GM19324 (cell line): ENCODE data around the gene MTERF4.

Experiments used
- ATAC-seq: cut with Tn5 transposase; IDR thresholded peaks from one replicate; pipeline ENCODE4 v1.9.1; 2021; ENCODE audit warnings: mild to moderate bottlenecking, moderate library complexity; ENCODE audit not compliant: unreplicated experiment, low FRiP score

MTERF4 gene, protein sequence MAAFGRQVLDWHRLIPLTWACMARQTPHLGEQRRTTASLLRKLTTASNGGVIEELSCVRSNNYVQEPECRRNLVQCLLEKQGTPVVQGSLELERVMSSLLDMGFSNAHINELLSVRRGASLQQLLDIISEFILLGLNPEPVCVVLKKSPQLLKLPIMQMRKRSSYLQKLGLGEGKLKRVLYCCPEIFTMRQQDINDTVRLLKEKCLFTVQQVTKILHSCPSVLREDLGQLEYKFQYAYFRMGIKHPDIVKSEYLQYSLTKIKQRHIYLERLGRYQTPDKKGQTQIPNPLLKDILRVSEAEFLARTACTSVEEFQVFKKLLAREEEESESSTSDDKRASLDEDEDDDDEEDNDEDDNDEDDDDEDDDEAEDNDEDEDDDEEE

DNA sequence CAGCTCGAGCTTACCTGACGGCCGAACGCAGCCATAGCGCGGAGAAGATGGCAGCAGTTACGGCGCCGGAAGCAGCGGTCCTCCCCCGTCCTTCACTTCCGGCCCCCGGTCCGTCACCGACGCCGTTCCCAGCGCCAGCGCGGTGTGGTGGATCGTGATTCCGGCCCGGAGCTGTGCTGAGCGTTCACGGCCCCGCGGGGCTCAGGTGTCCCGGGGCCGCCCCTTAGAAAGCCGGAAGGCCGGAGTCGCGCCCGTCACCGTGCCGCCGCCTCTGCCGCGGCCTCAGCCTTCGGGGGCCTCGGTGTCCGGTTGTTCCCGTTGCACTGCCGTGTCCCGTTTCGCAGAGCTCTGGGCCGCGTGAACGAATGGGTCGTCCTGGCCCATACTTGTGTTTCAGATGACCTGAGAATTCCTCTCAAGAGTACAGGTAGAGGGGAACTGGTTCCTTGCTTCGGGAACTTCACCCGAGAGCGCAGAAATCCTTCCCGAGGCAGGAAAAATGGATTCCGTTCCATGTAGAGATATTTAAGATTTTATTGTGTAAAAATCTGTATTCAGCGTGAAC, at the start of gene MTERF4:
Gene MTERF4, minus strand, starts transcription at position 49 of the 565 bp plus-strand sequence. Its CDS starts 14 bp downstream, at position 35.
- peak; percentile 84 for ATAC-seq

DNA sequence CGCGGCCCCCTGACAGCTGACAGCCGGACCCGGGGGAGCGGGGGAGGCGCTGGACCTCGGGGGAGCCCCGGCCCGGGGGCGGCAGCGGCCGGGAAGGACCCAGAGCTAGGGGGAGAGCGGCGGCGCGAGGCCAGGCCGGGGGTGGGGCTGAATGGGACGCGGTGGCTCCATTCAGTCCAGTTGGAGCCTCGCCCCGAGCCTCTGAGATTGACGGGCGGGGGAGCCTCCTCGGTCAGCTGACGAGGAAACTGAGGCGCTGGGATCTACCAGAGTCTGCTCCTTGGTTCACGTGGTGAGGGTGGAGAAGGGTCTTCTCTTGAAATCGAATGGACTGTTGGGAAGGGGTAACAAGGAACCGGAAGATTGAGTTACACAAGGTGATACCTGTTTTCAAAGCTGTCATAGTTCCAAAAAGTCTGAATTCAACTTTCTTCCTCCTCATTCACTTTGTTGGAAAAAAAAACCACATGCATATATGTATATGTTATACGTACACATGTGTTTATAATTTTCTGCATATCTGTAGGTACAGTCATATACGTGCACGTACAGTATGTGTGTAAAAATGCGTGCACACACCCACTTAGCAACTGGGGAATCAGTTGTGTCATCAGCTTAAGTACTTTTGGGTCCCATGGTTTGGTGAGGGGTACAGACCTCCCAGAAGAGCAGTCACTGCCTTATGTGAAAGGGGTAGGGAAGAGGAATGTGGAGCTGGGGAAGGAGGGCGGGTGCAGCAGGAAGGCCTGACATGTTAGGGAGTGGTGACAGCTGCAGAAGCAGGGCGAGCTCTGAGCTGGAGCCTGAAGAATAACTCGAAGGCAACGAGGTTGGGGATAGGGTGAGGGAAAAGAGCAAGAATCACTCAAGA, 48.8 kb upstream of the MTERF4 start:
- ATAC-seq: no peak

DNA sequence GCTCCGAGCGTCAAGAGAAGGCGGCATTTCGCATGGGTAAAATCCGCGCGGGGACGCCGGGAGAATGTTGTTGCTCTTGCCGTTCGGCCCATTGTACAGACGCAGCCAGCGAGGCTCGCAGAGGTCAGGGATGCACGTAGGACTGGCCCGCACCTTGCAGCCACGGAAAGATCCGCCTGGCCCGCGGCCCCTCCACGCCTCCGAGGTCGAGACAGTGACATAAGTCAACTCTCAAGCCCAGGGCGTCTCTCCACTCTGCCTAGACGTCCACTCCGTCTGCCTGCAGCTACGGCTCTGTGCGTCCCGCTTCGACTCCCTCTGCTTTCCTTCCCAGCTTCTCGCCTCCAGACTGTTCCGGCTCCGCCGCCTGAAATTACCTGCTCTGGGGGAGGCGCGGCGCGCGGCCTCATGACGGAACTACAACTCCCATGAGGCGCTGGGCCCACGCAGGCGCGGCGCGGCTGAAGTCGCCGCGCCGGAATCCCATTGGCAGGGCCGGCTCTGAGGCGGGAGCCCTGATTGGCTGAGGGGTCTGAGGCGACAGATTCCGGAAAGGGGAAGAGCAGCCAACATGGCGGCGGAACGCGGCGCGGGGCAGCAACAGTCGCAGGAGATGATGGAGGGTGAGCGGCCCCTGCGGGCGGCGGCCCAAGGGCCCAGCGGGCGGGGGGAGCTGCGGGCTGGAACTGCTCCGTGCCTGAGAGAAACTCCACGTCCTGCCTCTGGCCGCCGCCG, 48.0 kb upstream of the MTERF4 start, which contains the start of gene PPP1R7:
Gene PPP1R7, plus strand, starts transcription at position 543 of the 735 bp plus-strand sequence. Its CDS starts 29 bp downstream, at position 572.
- peak; percentile 77 for ATAC-seq

DNA sequence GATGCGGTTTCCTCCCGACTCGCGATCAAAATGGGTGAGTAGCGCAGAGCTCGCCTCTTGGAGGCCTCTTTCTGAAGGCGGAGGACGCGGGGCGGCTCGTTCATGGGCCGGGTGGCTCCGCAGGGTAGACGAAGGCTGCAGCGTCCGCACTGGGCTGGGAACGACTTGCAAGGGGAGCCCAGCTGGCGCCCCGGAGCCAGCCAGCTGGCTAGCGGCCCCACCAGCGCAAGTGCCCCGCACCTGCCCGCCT, 47.5 kb upstream of the MTERF4 start:
- no peak for ATAC-seq

DNA sequence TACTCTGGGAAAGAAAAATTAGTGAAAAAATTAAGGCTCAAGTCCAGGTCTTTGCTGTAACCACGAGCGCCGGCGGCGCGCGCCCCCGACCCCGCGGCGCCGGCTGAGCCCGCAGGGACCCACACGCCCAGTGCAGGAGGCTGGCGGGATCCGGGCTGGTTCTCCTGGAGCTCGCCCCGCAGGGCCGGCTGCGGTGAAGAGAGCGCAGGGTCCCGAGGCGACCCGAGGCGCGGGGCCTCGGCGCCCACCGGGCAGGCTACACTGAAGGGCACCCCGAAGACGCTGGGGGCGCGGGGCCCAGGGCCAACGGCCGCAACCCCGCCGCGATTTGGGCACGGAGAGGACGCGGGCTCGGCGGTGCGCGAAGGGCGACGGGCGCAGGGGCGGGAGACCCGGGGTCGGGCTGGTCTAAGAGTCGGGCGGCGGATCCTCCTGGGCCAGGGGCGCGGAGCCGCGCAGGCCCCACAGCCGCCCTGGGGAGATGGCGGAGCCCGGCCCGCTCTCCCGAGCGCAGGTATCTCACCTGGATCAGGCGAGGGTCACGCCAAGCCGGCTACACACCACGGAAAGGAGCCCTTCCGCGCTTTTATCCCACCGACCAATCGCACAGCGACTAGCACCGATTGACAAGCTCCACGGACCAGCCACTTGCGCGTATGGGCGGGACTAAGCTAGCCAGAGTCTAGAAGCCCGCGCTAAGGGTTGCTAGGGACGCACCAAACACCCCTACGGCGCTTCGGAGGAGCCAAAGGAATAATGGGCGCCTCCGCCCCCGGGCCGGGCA, 47.0 kb upstream of the MTERF4 start, which contains the start of gene PASK:
Gene PASK, minus strand, starts transcription at position 582 of the 784 bp plus-strand sequence. CDS start 6,440 bp downstream, outside the sequence.
- ATAC-seq: peak; percentile 69

DNA sequence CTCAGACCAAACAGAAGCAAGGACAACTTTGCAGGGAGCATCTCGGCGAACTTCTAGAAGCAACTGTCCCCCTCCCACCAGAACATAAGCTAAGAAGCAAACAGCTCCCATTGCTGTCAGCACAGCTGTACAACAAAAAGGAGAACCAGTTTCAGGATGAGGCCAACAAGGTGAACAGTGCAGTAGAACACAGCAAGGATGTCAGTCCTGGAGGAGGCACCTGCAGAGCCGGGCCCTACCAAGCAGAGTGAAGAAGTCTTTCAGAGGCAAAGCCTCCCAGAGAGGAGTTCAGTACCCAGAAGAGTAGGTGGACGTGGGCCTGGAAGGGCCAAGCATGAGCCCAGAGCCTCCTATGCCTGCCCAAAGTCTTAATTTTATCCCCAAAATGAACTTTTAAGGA, 46.2 kb upstream of the MTERF4 start:
- no peak for ATAC-seq

DNA sequence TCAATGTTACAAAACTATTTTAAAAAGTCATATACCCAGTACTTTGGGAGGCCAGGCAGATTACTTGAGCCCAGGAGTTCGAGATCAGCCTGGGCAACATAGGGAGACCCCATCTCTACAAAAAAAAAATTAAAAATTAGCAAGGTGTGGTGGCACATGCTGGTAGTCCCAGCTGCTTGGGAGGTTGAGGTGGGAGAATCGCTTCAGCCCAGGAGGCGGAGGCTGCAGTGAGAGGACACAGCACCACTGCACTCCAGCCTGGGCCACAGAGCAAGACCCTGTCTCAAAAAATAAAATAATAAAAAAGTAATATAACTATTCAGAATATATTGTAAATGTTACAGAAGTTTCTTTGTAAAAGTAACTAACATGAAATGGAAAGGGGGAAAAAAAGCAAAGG, 45.2 kb upstream of the MTERF4 start:
- ATAC-seq: no peak

DNA sequence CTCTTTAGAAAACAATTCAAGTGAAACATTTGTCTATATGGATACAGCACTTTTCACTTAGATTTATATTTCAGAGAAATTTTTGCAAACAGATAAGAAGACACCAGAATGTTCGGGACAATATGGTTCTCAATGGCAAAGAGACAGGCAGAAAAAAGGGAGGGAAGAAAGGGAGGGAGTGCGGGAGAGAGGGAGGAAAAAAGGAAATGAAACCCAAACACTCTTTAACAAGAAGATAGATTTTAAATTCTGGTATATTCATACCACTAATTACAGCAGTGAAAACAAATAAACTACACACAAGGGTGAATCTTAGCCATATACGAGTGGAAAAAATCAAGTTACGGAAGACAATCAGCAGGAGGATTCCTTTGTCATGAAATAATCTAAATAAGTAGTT, 44.2 kb upstream of the MTERF4 start:
- no peak for ATAC-seq

DNA sequence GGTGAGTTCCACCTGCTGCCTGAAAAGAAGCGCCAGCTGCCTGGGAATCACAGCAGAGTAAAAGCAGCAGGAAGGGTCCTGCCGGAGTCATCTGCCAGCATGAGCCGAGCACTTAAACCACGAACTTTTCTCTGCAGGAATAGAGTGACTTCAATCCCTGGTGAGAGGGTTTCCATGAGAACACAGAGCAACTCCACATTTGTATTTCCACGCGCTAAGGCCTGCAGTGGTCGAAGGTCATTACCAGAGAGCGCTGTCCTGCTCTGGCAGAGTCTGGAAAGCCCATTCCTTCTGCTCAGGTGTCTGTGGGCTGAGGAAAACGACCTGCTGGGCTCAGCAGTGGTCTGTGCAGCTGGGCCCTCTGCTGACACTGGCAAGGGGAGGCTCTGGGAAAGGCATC, 40.5 kb upstream of the MTERF4 start:
- no peak for ATAC-seq

DNA sequence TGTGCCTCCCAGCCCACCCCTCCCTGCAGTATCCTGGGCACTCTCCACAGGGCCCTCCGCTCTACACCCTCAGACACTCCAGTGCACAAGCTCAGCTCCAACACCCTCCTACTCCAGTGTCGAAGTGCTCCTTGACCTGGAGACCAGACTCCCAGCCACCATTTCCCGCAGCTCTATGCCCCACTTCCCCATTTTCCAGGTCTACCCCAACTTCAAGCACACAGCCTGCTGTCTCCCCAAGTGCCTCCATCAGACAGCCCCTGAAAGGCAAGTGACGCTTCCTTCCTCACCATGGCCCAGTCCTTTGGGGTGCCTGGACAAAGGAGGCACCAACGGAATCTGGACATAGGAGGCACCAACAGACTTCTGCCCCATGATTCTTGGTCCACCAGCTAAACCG, 40.0 kb upstream of the MTERF4 start:
- ATAC-seq: no peak

DNA sequence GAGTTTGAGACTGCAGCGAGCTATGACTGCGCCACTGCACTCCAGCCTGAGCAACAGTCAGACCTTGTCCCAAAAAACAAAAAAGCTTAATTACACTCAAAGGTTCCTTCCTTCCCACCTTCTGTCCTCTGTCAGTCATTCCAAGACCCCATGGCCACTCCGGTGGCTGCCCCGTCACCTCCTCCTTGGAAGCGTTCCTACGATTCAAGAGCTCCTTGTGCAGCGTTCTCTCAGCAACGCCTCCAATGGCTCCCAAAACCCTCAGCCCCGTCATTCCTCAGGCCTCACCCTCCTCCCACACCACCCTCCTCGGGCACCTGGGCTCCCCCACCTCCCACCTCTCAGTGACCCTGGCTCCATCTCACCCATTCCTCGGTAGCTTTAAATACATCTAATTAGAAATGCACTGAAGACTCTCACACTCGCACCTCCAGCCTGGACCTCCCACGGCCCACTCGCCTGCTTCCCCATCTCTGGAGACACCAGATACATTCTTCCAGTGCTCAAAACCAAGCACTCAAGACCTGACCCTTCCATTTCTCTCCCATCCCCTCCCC, 39.2 kb upstream of the MTERF4 start:
- ATAC-seq: no peak

DNA sequence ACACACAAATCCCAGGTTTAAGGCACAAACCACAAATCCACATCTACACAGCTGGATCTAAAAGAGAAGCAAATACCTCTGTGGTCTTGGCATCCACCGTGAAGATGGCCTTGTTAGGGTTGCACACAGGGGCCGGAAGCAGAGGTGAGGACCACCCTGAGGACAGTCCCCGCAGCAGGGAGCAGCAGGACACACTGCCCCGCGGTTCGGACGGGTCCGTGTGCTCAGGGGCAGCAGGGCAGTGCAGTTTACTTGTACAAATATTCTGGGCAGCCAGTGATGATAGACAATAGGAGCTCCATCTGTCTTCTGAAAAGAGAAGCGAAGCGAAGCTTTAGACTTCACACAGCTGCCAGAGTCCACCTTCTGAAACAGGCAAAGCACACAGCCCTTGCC, 38.4 kb upstream of the MTERF4 start:
- no peak for ATAC-seq

DNA sequence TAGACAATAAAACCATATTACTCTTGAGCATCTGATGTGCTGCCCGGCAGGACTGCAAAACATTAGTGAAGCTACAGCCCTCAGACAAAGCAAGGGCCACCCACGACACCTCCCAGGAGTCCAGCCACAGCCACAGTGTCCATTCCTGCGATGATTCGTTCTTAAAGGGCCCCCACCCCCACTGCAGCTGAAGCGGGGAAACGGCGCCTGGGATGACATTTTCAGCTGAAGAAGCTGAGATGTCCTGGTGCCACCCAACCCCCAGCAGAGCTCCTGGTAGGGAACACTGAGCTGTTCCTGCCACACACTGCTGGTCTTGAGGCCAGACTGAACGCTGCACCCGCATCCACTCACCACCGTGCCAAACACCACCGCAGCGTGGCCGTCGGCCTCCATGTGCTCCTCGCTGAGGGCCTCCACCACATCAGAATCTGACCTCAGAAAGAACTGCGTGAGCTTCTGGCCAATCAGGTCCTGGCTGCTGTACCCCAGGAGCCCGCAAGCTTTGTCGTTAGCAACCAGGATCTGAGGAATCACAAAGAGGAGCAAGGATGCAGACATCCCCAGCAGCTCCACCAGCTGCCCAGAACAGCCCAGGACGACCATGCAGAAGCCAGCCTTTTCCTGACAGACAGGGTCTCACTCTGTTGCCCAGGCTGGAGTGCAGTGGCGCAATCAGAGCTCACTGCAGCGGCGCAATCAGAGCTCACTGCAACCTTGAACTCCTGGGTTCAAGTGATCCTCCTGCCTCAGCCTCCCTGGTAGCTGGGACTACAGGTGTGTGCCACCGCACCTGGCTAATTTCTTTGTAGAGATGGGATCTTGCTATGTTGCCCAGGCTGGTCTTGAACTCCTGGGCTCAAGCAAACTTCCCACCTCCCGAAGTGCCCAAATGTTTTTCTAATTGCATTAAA, 37.7 kb upstream of the MTERF4 start:
- no peak for ATAC-seq

DNA sequence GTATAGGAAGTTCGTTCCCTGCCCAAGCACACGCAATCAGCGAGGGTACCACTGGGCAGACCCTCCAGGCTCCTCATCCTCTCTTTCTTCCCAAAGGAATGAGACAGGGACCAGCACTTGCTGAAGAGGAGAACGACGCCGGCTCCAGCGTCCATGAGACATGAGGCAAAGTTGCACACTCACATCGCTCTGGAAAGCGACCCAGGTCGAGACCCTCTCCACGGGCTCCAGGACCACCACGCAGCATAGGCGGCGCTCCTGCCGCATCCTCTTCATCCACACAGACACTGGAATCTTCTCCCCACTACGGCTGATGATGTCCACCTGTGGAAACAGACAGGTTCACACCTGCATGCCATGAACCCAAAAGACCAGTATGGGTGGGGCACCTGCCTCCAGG, 36.4 kb upstream of the MTERF4 start:
- no peak for ATAC-seq

DNA sequence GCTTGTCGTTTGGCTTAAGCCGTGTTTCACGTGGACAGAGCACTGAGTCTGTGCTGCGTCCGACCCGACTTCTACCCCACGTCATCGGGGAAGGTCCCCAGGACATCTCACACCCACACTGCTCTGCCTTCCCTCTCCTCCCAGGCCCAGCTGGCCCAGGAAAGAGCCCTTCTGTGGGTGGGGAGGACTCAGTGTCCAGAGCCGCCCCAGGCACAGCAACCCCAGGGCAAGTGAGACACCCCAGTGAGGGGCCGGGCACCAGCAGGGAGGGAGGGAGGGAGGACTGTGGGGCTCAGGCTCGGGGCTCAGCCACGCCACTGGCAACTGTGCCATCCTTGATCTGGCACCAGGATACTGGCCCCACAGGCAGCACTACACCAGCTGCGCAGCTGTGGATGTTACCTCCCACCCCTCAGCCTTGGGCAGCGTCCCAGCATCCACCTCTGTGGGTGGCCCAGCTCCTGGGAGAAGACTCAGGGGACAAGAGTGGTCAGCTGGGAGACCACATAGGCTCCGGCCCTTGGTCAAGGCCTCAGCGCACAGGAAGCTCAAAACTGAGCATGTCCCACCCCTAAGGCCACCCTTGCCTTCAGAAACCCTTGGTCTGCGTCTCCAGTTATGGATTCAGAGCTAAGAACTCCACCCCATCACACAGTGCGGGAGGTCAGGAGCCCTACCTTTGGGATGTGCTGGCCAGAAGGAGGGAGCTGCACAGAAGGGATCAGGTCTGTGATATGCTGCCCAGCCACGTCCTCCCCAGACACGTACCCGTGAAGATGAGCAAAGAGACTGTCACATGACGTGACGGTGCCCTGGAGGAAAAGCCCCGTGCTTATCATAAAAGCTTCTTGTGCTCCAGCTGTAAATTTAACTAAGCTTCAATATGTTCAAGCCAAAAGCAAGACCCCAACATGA, 35.4 kb upstream of the MTERF4 start:
- no peak for ATAC-seq

DNA sequence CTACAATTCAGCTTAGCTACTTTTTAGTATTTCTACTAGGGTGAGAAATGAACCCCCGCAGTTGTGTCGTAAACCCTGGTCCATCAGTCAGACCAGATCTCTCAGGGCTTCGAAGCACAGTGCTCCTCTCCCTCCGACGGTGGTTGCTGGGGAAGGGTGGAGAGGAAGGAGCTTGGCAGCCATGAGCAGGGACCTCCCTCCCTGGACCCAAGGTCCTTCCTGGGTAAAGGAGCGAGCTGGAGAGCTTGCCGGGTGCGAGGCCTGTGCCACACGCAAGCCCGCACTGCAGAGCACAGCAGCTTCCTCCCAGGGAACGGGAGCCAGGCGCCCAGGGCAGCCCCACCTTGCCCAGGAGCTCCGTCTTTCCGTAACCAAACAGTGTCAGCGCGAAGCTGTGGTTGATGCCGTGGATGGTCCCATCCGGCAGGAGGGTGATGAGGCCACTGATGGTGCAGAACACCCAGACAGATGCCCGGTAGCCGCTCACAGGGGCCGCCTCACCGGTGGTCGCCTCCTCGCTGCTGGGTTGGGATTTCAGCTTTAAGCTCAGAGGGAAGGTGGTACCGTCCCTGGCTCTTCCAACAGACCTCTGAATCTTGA, 34.7 kb upstream of the MTERF4 start:
- ATAC-seq: no peak

DNA sequence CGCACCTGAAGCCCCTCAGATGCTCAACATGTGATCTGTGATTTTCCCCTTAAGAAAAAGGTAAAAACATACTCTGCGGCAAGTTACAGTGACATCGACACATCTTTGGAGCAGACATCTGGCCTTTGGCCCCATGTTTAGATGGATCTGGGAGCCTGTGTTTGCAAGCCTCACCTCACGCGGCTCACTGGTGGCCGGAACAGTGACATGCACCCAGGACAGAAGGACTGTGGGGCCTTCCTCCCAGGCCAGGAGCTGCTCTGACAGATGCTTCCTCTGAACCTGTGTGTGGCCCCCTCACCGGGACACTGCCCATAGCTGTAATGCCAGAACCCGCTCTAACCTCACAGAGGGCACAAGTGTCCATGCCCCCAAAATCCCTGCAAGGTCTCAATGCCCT, 34.1 kb upstream of the MTERF4 start:
- no peak for ATAC-seq
